Right cardiac atrium (tissue), 5 donors: ENCODE measurements around the gene CKM. TPM values are rescaled to one million over a fixed set of nuclear protein-coding genes. Genes with fewer than 3 reads are reported as not detected.

Experiments used
- ATAC-seq, 2 donors: fragments of 200-7000 bp; cut with Tn5 transposase; one replicate each; pipeline versions ENCODE4 v1.8.0 to v1.9.1; 2020; ENCODE audit warnings: moderate library complexity in 2 of 2, mild to moderate bottlenecking in 1 of 2
- DNase-seq, 3 donors: peaks; one replicate each; pipeline ENCODE4 v3.0.0-alpha.2; 2020
- H3K27ac ChIP-seq: one replicate; pipeline ENCODE4 v1.5.1; 2013; ENCODE audit warnings: mild to moderate bottlenecking, low read length, control low read depth, moderate library complexity
- H3K27me3 ChIP-seq: one replicate; pipeline ENCODE4 v1.6.1; 2013; ENCODE audit not compliant: control insufficient read depth, insufficient read depth
- H3K4me1 ChIP-seq: one replicate; pipeline ENCODE4 v1.6.1; 2013; ENCODE audit warnings: low read length; ENCODE audit not compliant: control insufficient read depth, insufficient read depth
- H3K4me3 ChIP-seq: one replicate; pipeline ENCODE4 v1.5.1; 2013; ENCODE audit warnings: low read length, control low read depth
- H3K9me3 ChIP-seq: one replicate; pipeline ENCODE4 v1.6.1; 2013; ENCODE audit warnings: low read length; ENCODE audit not compliant: control insufficient read depth
- WGBS: extraction: QIAGEN DNeasy Blood & Tissue Kit; methylation state at CpG from one replicate; pipeline ENCODE4 v1.1.7; 2013; 5-methylcytosine and 5-hydroxymethylcytosine counted together
- intact Hi-C, 4 donors: fragments of 100-400 bp; cut with DNase I; formaldehyde crosslinking; loops; one replicate each; pipeline versions ENCODE4 v1.11.0 to v1.14.0; 2022 to 2023
- polyA plus RNA-seq: library from polyadenylated mRNA; stranded (reverse); fragments of 200-250 nt; gene quantifications from one replicate; pipeline ENCODE4 v1.2.3, GENCODE V29; 2013
- total RNA-seq, 4 donors: library from RNA; stranded (reverse); fragmentation: NEBNext Ultra II Directional; extraction: Animal tissue kit (Norgen Biotek cat#: 25700); gene quantifications; one replicate each; pipeline ENCODE4 v1.2.1, GENCODE V29; 2021
- donor health status: healthy with polysubstance abuse.
- donor health status: DM: no; HTN: yes; CAD: no.
- donor health status: DM: no; HTN: no; CAD: no.
- donor health status: DM: no; HTN: yes; CAD: no; lungs with severe emphysema.
- donor health status: DM: yes; HTN: yes; CAD: no.

Gene CKM
- total and polyA plus RNA-seq, 5 donors: 2,910 to 5,160 (median 3,614) TPM

DNA sequence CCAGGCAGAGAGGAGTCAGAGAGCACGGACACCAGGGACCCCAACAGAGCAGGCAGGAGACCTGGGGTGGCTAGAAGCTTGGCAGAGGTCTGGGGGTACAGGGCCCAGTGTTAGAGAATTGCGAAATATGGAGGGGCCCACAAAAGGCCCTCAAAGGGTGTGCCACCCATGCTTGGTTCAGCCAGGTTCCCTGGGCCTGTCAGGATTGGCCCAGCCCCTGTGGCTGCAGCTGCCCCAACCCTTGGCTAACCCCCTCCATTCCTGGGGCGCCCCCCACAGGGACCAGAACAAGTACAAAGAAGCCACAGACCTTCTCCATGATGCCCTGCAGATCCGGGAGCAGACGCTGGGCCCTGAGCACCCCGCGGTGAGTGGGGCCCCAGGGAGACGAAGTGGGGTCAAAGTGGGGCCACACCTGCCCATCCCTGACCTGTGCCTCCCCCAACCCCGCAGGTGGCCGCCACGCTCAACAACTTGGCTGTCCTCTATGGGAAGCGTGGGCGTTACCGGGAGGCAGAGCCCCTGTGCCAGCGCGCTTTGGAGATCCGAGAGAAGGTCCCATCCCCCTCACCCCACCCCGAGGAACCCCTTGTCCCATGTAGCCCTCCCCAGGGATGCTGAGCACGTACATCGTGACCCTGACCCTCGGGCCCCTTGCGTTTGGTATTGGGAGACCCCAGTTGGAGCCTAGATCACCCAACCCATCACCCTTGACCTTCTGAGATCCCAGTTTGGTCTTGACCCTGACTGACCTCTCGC, 25.9 kb upstream of the CKM start:
- ATAC-seq (peak in 1 of 2 donors; percentile 17), DNase-seq (no peak)
- H3K4me1 ChIP-seq: no peaks in the 10 kb centered on the region
- no peaks in the 10 kb centered on the region for H3K9me3 ChIP-seq
- 73% methylated on average over 23 of the region's 23 CpGs for WGBS
- H3K27me3 ChIP-seq: no peaks in the 10 kb centered on the region
- H3K4me3 ChIP-seq: no peak overlapping the region
- intact Hi-C loops: no loop called here
- no peak overlapping the region for H3K27ac ChIP-seq

DNA sequence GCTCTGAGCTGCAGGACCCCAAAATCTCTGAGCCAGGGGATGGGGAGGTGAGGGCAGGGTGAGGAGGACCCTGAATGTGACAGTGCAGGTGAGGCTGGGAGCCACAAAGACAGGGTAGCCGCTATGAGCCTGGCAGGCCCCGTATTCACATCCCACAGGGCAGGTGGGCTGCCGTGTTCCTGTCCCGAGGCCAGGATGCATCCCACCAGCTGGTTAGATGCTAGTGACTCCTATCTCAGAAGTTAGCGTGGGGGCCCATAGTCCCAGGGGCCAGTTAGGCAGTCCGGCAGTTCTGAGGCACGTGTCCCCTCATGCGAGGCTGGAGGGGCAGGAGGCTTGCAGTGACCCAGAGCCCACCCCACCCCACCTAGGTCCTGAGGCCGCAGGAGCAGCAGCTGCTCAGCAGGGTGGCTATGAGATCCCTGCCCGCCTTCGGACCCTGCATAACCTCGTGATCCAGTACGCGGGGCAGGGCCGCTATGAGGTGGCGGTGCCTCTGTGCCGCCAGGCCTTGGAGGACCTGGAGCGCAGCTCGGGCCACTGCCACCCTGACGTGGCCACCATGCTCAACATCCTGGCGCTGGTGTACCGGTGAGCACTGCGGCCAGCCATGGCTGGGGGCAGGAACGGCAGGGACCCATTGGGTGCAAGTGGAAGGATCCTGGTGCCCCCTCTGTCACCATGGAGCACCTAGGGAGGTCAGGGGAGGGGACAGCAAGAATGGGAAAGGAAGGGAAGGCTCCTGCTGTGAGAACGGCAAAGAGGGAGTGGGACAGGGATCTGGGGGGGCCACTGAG, 25.1 kb upstream of the CKM start:
- ATAC-seq (no peak), DNase-seq (no peak)
- no peak overlapping the region for H3K27ac ChIP-seq
- H3K4me3 ChIP-seq: no peak overlapping the region
- no peaks in the 10 kb centered on the region for H3K9me3 ChIP-seq
- intact Hi-C loops: no loop called here
- no peaks in the 10 kb centered on the region for H3K4me1 ChIP-seq
- WGBS: 71% methylated on average over 25 of the region's 25 CpGs
- no peaks in the 10 kb centered on the region for H3K27me3 ChIP-seq

DNA sequence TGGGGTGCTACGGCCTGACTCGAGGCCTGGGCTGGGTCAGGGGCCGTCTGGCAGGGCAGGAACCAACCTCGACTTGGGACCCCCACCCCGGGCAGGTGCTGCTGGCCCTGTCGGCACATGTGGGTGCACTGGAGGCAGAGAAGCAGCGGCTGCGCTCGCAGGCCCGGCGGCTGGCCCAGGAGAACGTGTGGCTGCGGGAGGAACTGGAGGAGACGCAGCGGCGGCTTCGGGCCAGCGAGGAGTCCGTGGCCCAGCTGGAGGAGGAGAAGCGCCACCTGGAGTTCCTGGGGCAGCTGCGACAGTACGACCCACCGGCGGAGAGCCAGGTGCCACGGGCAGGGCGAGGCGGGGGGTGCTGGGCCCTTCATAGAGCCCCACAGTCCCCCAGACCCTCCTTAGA, 23.8 kb upstream of the CKM start:
- Histone ChIP-seq H3K4me1 (no peaks in the 10 kb centered on the region), H3K27me3 (no peaks in the 10 kb centered on the region), H3K9me3 (no peaks in the 10 kb centered on the region), H3K27ac (no peak overlapping the region), H3K4me3 (no peak overlapping the region)
- DNase-seq: no peak
- intact Hi-C loops: no loop called here
- ATAC-seq: no peak
- WGBS: 30% methylated on average over 27 of the region's 27 CpGs

DNA sequence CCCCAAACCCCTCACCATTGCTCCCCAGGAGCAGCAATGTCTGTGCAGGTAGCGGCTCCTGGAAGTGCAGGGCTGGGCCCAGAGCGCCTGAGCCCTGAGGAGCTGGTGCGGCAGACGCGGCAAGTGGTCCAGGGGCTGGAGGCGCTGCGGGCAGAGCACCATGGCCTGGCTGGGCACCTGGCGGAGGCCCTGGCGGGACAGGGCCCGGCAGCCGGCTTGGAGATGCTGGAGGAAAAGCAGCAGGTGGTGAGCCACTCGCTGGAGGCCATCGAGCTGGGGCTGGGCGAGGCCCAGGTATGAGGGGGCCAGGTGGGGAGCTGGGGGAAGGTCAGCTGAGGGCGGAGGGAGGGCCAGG, 22.8 kb upstream of the CKM start:
- Histone ChIP-seq H3K4me1 (no peaks in the 10 kb centered on the region), H3K27ac (no peak overlapping the region), H3K9me3 (no peaks in the 10 kb centered on the region), H3K4me3 (no peak overlapping the region), H3K27me3 (no peaks in the 10 kb centered on the region)
- ATAC-seq: no peak
- no peak for DNase-seq
- intact Hi-C loops: no loop called here
- WGBS: 86% methylated on average over 15 of the region's 15 CpGs

DNA sequence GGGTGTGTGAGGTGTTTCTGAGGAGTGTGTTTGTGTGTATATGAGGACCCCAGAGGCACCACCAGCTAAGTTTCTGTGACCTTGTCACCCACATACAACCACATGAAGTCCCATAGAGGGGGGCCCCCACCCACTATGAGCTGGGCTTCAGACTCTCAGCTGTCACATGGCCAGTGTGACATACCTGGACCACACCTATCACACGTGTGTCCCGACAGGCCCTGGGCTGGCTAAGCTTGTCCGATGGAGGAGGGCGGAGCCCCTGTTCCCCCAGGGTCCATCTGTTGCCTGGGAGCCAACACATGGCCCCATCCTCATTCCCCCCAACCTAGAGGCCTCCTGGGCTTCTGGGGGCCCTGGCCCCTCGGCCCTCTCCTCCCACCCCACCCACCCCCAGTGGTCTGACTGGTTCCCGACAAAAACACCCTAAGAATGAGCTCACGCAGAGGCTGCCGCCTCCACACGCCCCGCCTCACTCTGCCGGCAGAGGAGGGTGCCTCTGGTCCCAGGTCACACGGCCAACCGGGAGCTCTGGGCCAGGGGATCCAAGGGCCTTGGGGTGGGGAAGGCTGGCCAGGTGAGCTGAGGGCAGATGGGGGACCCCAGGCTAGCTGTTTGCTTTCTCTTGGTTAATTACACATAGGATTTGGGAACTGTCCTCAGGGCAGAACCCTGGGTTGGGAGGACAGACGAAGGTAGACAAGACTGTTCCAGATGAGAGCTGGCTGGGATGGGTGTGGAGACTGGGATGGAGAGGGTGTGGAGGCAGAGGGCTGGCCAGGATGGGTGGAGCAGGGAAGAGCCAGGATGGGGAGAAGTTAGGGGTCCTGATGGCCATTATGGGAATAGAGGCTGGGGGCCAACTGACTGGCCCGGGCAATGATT, 22.2 kb upstream of the CKM start:
- DNase-seq: no peak
- ATAC-seq: no peak
- Histone ChIP-seq H3K27ac (no peak overlapping the region), H3K4me1 (no peaks in the 10 kb centered on the region), H3K4me3 (no peak overlapping the region), H3K9me3 (no peaks in the 10 kb centered on the region), H3K27me3 (no peaks in the 10 kb centered on the region)
- WGBS: 52% methylated on average over 15 of the region's 15 CpGs
- intact Hi-C loops: no loop called here

DNA sequence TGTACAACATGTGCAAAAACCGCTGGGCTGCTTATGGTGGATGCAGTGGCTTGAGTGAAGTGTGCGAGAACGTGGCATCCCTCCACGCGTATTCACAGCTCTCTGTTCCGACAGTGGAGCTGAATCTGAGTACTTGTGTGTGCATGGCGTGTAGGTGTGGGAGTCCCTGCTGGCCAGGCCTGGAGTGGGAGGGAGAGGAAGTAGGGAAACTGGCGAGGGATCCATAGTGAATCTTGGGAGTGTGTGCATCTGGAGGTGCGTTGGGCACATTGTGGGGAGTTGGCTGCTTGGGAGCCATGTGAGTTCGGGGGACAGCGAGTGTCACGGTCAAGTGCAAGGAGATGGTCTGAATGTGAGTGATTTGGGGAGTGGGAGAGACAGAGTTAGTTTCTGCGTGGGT, 20.2 kb upstream of the CKM start:
- Histone ChIP-seq H3K4me1 (no peaks in the 10 kb centered on the region), H3K27me3 (no peaks in the 10 kb centered on the region), H3K27ac (no peak overlapping the region), H3K9me3 (no peaks in the 10 kb centered on the region), H3K4me3 (no peak overlapping the region)
- no peak for DNase-seq
- intact Hi-C loops: no loop called here
- 70% methylated on average over 13 of the region's 13 CpGs for WGBS
- ATAC-seq: no peak

DNA sequence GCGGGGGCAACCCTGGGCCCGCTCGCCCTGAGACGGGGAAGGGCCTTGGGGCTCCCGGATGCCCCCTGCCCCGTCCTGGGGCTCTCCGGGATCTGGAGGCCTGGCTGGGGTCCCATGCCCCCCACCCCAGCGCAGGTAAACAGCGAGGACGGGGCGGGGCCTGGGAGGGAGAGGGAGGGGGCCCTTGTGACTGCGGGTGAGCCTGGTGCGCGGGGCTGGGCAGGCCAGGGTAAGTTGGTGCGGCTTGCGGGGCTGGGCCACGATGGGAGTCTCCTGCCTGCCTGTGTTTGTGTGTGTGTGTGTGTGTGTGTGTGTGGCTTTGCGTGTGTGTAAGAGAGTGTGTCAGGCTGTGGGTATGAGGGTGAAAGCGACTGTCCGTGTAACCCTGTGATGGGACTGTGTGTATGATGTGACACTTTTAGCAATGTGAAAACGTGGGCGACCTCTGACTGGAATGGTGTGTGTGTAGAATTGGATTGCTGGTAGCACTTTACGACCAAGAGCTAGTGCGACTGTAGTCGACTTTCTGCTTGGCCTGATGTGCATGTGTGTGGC, 18.3 kb upstream of the CKM start:
- no peaks in the 10 kb centered on the region for H3K9me3 ChIP-seq
- peak overlapping the region; percentile 26 for H3K4me3 ChIP-seq
- no peak overlapping the region for H3K27ac ChIP-seq
- ATAC-seq (peak in 1 of 2 donors; percentile 13), DNase-seq (no peak)
- no peaks in the 10 kb centered on the region for H3K27me3 ChIP-seq
- H3K4me1 ChIP-seq: no peaks in the 10 kb centered on the region
- intact Hi-C loops: no loop called here
- 10% methylated on average over 25 of the region's 25 CpGs for WGBS

DNA sequence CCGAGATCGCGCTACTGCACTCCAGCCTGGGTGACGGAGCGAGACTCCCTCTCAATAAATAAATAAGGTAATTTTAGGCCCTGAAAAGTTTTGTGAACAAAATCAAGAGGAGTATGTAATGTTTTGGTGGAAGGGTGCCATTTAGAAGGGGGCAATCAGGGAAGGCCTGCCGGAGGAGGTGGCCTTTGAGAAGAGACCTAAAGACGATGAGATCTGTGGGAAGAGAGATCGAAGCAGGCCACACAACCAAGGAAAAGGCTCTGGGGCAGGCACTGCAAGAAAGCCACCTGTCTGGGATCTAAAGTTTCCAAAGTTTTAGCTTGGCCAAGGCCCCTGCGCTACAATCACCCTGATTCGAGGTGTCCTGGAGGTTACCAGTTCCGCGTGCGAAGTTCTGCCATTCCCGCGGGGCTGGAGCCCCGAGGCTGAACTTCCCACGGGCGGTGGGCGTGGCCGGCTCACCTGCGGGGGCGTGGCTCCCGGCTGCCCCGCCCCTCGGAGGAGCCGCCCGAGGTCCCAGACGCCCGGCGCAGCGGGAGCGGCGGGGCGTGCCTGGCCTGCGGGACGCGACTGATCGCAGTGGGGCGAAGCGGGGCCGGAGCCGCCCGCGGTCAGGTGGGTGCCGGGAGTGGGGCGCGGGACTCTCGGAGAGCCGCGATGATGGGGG, 17.7 kb upstream of the CKM start, which contains the start of gene KLC3:
Gene KLC3, plus strand, starts transcription at position 519 of the 667 bp plus-strand sequence. CDS start 4,792 bp downstream, outside the sequence.
- WGBS: 11% methylated on average over 50 of the region's 50 CpGs
- ATAC-seq (peak in 1 of 2 donors; percentile 17), DNase-seq (no peak)
- H3K4me3 ChIP-seq: peak within 1 kb of the TSS; percentile 26
- no peaks in the 10 kb centered on the region for H3K27me3 ChIP-seq
- no peaks in the 10 kb centered on the region for H3K4me1 ChIP-seq
- H3K9me3 ChIP-seq: no peaks in the 10 kb centered on the region
- no peak within 1 kb of the TSS for H3K27ac ChIP-seq
- intact Hi-C loops: no loop called here

DNA sequence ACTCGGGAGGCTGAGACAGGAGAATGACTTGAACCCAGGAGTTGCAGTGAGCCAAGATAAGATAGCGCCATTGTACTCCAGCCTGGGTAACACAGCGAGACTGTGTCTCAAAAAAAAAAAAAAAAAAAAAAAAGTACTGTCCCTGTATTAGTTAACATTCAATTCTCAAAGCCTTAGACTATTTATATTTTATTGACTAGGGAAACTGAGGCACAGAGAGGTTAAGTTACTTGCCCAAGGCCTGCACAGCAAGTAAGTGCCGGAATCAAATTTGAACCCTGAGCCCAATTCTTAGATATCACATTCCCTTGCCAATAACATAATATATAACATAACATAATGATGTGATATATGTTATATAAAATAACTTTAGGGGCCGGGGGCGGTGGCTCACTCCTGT, 17.0 kb upstream of the CKM start:
- H3K27ac ChIP-seq: no peak overlapping the region
- no peaks in the 10 kb centered on the region for H3K9me3 ChIP-seq
- no peaks in the 10 kb centered on the region for H3K27me3 ChIP-seq
- ATAC-seq (no peak), DNase-seq (no peak)
- H3K4me3 ChIP-seq: no peak overlapping the region
- 83% methylated on average over 6 of the region's 6 CpGs for WGBS
- intact Hi-C loops: loop anchor here in 2 of 4 donors (5.0 kb wide), 2 partner anchors 87 to 137 kb away; partner anchors contain the start of gene MARK4 (in 1 of the 2)
- H3K4me1 ChIP-seq: no peaks in the 10 kb centered on the region

DNA sequence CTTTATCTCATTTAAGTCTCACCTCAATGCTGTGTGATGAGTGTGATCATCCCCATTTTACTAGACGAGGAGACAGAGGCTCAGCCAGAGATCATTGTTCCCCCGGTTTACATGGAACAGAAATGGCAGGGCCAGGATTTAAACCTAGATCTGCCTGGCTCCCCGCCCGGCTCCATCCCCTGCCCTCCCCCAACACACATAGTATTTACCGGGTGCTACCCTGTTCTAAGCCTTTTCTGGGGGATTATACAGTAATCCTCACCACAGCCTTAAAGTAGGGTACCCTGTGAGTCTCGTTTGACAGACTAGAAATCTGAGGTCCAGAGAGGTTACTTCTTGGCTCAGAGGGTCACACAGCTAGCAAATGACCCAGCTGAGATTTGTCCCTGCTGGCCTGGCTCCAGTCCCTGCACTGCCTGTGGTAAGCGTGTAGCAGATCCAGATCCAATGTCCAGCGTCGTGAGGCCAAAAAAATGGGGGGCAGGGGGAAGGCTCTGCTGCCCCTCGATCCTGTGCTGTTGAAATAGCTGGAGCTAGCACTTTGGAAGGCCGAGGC, 14.1 kb upstream of the CKM start:
- Histone ChIP-seq H3K27me3 (no peaks in the 10 kb centered on the region), H3K9me3 (no peaks in the 10 kb centered on the region), H3K27ac (no peak overlapping the region), H3K4me3 (no peak overlapping the region), H3K4me1 (no peaks in the 10 kb centered on the region)
- intact Hi-C loops: loop anchor here in 2 of 4 donors (5.0 kb wide), 2 partner anchors 84 to 134 kb away; partner anchors contain the start of gene MARK4 (in 1 of the 2)
- WGBS: 58% methylated on average over 11 of the region's 11 CpGs
- DNase-seq (no peak), ATAC-seq (no peak)
